ENCODE data around the gene DTL.

Gene DTL

GRCh38 chr1:212133319-212133718 lies 97.8 kb downstream of the DTL start:
- Histone ChIP-seq H3F3A (ENCODE audit: control insufficient read depth, insufficient read depth) (no peaks in the 10 kb centered on the region), H3K9me2 (replicated peaks; ENCODE audit: control insufficient read depth, low read length) (no peaks in the 10 kb centered on the region), H3K27me3 (ENCODE audit: control insufficient read depth, low read length) (no peaks in the 10 kb centered on the region), H3K79me2 (ENCODE audit: control insufficient read depth, low read length) (no peaks in the 10 kb centered on the region), H3K4me3 (ENCODE audit: low read length) (no peak overlapping the region), H3K9me3 (ENCODE audit: control insufficient read depth, insufficient read depth, low read length) (no peaks in the 10 kb centered on the region), H3K4me1 (ENCODE audit: control insufficient read depth, low read length) (no peaks in the 10 kb centered on the region), H4K20me1 (ENCODE audit: control insufficient read depth, insufficient read depth, low read depth, low read length) (no peaks in the 10 kb centered on the region), H3K4me2 (ENCODE audit: low read length) (no peak overlapping the region), H3K36me3 (ENCODE audit: control insufficient read depth, low read length) (no peaks in the 10 kb centered on the region), H3K27ac (ENCODE audit: low read depth, low read length) (no peak overlapping the region)
- TF ChIP-seq, protein P1, sequence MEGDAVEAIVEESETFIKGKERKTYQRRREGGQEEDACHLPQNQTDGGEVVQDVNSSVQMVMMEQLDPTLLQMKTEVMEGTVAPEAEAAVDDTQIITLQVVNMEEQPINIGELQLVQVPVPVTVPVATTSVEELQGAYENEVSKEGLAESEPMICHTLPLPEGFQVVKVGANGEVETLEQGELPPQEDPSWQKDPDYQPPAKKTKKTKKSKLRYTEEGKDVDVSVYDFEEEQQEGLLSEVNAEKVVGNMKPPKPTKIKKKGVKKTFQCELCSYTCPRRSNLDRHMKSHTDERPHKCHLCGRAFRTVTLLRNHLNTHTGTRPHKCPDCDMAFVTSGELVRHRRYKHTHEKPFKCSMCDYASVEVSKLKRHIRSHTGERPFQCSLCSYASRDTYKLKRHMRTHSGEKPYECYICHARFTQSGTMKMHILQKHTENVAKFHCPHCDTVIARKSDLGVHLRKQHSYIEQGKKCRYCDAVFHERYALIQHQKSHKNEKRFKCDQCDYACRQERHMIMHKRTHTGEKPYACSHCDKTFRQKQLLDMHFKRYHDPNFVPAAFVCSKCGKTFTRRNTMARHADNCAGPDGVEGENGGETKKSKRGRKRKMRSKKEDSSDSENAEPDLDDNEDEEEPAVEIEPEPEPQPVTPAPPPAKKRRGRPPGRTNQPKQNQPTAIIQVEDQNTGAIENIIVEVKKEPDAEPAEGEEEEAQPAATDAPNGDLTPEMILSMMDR (IDR thresholded peaks at IDR 0.05; ENCODE audit: low read depth, low read length, poor library complexity, severe bottlenecking) = no peak
- no peak for TF ChIP-seq EZH2phosphoT487 (IDR thresholded peaks at IDR 0.05; ENCODE audit: borderline replicate concordance, low read length)

DNA sequence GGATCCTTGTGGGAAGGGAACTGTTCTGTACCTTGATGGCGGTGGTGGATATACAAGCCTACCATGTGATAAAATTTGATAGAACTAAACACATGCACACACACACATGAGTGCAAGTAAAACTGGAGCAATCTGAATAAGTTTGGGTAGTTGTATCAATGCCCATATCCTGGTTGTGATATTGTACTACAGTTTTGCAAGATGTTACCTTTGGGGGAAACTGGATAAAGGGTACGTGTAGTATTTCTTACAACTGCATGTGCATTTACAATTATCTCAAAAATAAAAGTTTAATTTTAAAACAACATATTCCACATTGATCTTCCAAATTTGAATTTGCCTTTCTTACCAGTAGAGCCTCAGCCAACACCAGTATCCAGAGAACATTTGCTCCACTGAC lies 99.6 kb downstream of the DTL start:
- Histone ChIP-seq H4K20me1 (ENCODE audit: control insufficient read depth, insufficient read depth, low read depth, low read length) (no peaks in the 10 kb centered on the region), H3K36me3 (ENCODE audit: control insufficient read depth, low read length) (no peaks in the 10 kb centered on the region), H3K9me2 (replicated peaks; ENCODE audit: control insufficient read depth, low read length) (no peaks in the 10 kb centered on the region), H3K79me2 (ENCODE audit: control insufficient read depth, low read length) (no peaks in the 10 kb centered on the region), H3K4me1 (ENCODE audit: control insufficient read depth, low read length) (no peaks in the 10 kb centered on the region), H3K27ac (ENCODE audit: low read depth, low read length) (no peak overlapping the region), H3K27me3 (ENCODE audit: control insufficient read depth, low read length) (no peaks in the 10 kb centered on the region), H3F3A (ENCODE audit: control insufficient read depth, insufficient read depth) (no peaks in the 10 kb centered on the region), H3K9me3 (ENCODE audit: control insufficient read depth, insufficient read depth, low read length) (no peaks in the 10 kb centered on the region), H3K4me3 (ENCODE audit: low read length) (no peak overlapping the region), H3K4me2 (ENCODE audit: low read length) (no peak overlapping the region)
- TF ChIP-seq, protein P1 (IDR thresholded peaks at IDR 0.05; ENCODE audit: low read depth, low read length, poor library complexity, severe bottlenecking) = no peak
- no peak for TF ChIP-seq EZH2phosphoT487 (IDR thresholded peaks at IDR 0.05; ENCODE audit: borderline replicate concordance, low read length)

DNA sequence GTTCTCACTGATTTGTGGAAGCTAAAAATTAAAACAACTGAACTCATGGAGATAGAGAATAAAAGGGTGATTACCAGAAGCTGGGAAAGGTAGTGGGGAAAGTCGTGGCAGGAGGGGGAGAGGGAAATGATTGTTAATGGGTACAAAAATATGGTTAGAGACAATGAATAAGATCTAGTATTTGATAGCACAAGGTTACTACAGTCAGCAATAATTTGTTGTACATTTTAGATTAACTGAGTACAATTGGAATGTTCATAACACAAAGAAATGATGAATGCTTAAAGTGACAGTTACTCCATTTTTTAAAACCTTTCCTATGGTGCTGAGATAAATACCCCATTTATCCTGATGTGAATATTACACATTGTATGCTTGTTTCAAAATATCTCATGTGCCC lies 102.3 kb downstream of the DTL start:
- Histone ChIP-seq H3K27ac (ENCODE audit: low read depth, low read length) (no peak overlapping the region), H3K9me3 (ENCODE audit: control insufficient read depth, insufficient read depth, low read length) (no peaks in the 10 kb centered on the region), H3K4me3 (ENCODE audit: low read length) (no peak overlapping the region), H3K4me2 (ENCODE audit: low read length) (no peak overlapping the region), H3K9me2 (replicated peaks; ENCODE audit: control insufficient read depth, low read length) (no peaks in the 10 kb centered on the region), H3K36me3 (ENCODE audit: control insufficient read depth, low read length) (no peaks in the 10 kb centered on the region), H3K27me3 (ENCODE audit: control insufficient read depth, low read length) (no peaks in the 10 kb centered on the region), H3K79me2 (ENCODE audit: control insufficient read depth, low read length) (no peaks in the 10 kb centered on the region), H3K4me1 (ENCODE audit: control insufficient read depth, low read length) (no peaks in the 10 kb centered on the region; the same call in 1 of the 2 replicates), H3F3A (ENCODE audit: control insufficient read depth, insufficient read depth) (no peaks in the 10 kb centered on the region), H4K20me1 (ENCODE audit: control insufficient read depth, insufficient read depth, low read depth, low read length) (no peaks in the 10 kb centered on the region)
- TF ChIP-seq, protein P1 (IDR thresholded peaks at IDR 0.05; ENCODE audit: low read depth, low read length, poor library complexity, severe bottlenecking) = no peak
- no peak for TF ChIP-seq EZH2phosphoT487 (IDR thresholded peaks at IDR 0.05; ENCODE audit: borderline replicate concordance, low read length)

DNA sequence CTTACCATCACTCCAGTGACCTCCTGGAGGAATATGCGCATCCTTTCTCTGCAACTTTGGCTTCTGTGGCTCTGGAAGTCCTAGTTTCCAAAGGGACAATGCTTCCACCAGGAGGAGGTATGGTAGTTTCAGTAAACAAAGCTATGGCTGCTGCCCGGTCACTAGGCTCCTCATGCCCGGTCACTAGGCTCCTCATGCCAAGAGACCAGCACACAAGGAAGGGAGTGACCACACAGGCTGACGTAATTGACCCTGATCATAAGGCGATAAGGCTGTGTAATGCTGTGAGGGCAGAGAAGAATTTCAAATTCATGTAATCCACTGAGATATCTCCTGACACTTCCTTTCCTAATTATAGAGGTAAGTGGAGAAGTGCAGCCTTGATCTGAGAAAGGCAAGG lies 102.9 kb downstream of the DTL start:
- H3K4me3 ChIP-seq (ENCODE audit: low read length) = no peak overlapping the region
- no peaks in the 10 kb centered on the region; the same call in 1 of the 2 replicates for H3K4me1 ChIP-seq (ENCODE audit: control insufficient read depth, low read length)
- H3K9me2 ChIP-seq (replicated peaks; ENCODE audit: control insufficient read depth, low read length) = no peaks in the 10 kb centered on the region

More for the DNA sequence above, 102.9 kb downstream of the DTL start:
- Histone ChIP-seq H3K27me3 (ENCODE audit: control insufficient read depth, low read length) (no peaks in the 10 kb centered on the region), H3K36me3 (ENCODE audit: control insufficient read depth, low read length) (no peaks in the 10 kb centered on the region), H3K27ac (ENCODE audit: low read depth, low read length) (no peak overlapping the region), H4K20me1 (ENCODE audit: control insufficient read depth, insufficient read depth, low read depth, low read length) (no peaks in the 10 kb centered on the region), H3K79me2 (ENCODE audit: control insufficient read depth, low read length) (no peaks in the 10 kb centered on the region), H3F3A (ENCODE audit: control insufficient read depth, insufficient read depth) (no peaks in the 10 kb centered on the region), H3K4me2 (ENCODE audit: low read length) (no peak overlapping the region), H3K9me3 (ENCODE audit: control insufficient read depth, insufficient read depth, low read length) (no peaks in the 10 kb centered on the region)
- TF ChIP-seq, protein P1 (IDR thresholded peaks at IDR 0.05; ENCODE audit: low read depth, low read length, poor library complexity, severe bottlenecking) = no peak
- TF ChIP-seq EZH2phosphoT487 (IDR thresholded peaks at IDR 0.05; ENCODE audit: borderline replicate concordance, low read length) = no peak

All from DOHH2 (cell line).